Fibroblast of skin of left biceps (primary cell): ENCODE results near the gene SMCR8.
A peak's percentile ranks its signal among the peaks of the same experiment; 100 is the strongest.
"Not testable (repeated sequence)": the region's sequence is repeated elsewhere in the genome, so short reads cannot be mapped to it uniquely, and the experiment has no call there.

Source experiments
- DNase-seq, 2 experiments: peaks; one replicate each; pipeline ENCODE4 v3.0.0-alpha.2; 2013; ENCODE audit warnings: low read depth in 2 of 2

Gene SMCR8

GRCh38 chr17:18361837-18362697 lies 47.0 kb downstream of the SMCR8 start:
- DNase-seq, result no peak

- no peak for DNase-seq
Observed at GRCh38 chr17:18362698-18363100, 47.6 kb downstream of the SMCR8 start.

GRCh38 chr17:18363101-18364049 lies 48.3 kb downstream of the SMCR8 start, which contains the start of gene SHMT1:
TSS of gene SHMT1 (minus strand) at chr17:18363550. CDS start at chr17:18355981, 7,569 bp downstream.
- DNase-seq, result peak; percentile 42 to 50

GRCh38 chr17:18364166-18364565 lies 49.1 kb downstream of the SMCR8 start:
- DNase-seq, result no peak

- DNase-seq, result no peak
Observed at GRCh38 chr17:18368946-18369345, 53.9 kb downstream of the SMCR8 start.

- no peak for DNase-seq
Observed at GRCh38 chr17:18370761-18371160, 55.7 kb downstream of the SMCR8 start.

- DNase-seq, result no peak
Observed at GRCh38 chr17:18371455-18371854, 56.4 kb downstream of the SMCR8 start.

GRCh38 chr17:18373181-18373580 lies 58.1 kb downstream of the SMCR8 start:
- DNase-seq, result not testable (repeated sequence)

GRCh38 chr17:18374216-18374615 lies 59.1 kb downstream of the SMCR8 start:
- DNase-seq, result no peak
